ENCODE data around the gene FETUB.
A peak's percentile ranks its signal among the peaks of the same experiment; 100 is the strongest.

FETUB gene

GRCh38 chr3:186599142-186599784 is 40.9 kb upstream of the FETUB start:
- Histone ChIP-seq H3K9me3 (ENCODE audit: insufficient read depth, low read depth, low read length) (no peaks in the 10 kb centered on the region), H3K27ac (ENCODE audit: low read depth, low read length) (no peak overlapping the region), H3K23ac (ENCODE audit: low read length) (no peak overlapping the region), H3K4ac (ENCODE audit: low read depth, low read length) (no peak overlapping the region), H2BK120ac (ENCODE audit: insufficient read depth, low read length, poor library complexity) (no peak overlapping the region), H3K79me1 (ENCODE audit: low read length) (peaks cover 2% of the 10 kb centered on the region), H3K18ac (ENCODE audit: low read length) (no peak overlapping the region), H2BK12ac (ENCODE audit: low read length) (peak overlapping the region; percentile 11), H3K4me1 (ENCODE audit: control insufficient read depth in 1 of 2, insufficient read depth in 2 of 2, low read length in 2 of 2) (peaks cover 14% of the 10 kb centered on the region in 2 experiments), H4K91ac (ENCODE audit: low read depth, low read length) (no peak overlapping the region), H4K8ac (ENCODE audit: low read depth, low read length) (no peak overlapping the region), H3K27me3 (ENCODE audit: insufficient read depth, low read length) (no peaks in the 10 kb centered on the region), H3K36me3 (ENCODE audit: control insufficient read depth in 1 of 2, insufficient read depth in 2 of 2, low read length in 2 of 2) (no peaks in the 10 kb centered on the region), H3K4me3 (ENCODE audit: low read depth, low read length) (no peak overlapping the region), H3K14ac (ENCODE audit: low read length) (no peak overlapping the region), H2AFZ (ENCODE audit: insufficient read depth, low read length, poor library complexity) (no peak overlapping the region), H2AK5ac (ENCODE audit: low read length) (peak overlapping the region; percentile 42), H3K79me2 (ENCODE audit: control insufficient read depth, insufficient read depth, low read length, poor library complexity) (no peaks in the 10 kb centered on the region), H4K12ac (ENCODE audit: low read depth, low read length) (no peak overlapping the region), H3K9ac (ENCODE audit: low read length) (no peak overlapping the region), H2BK5ac (ENCODE audit: low read depth, low read length, poor library complexity) (no peak overlapping the region), H3K4me2 (ENCODE audit: low read length) (no peak overlapping the region)
- no CpG with 5 or more reads among the region's 12 CpGs for WGBS (ENCODE audit: extremely low coverage, insufficient coverage, insufficient read length)
- DNase-seq: no peak

- no CpG with 5 or more reads among the region's 2 CpGs for WGBS (ENCODE audit: extremely low coverage, insufficient coverage, insufficient read length)
- H3K4me2 ChIP-seq (ENCODE audit: low read length): no peak overlapping the region
- no peak overlapping the region for H4K8ac ChIP-seq (ENCODE audit: low read depth, low read length)
- H3K79me1 ChIP-seq (ENCODE audit: low read length): peaks cover 2% of the 10 kb centered on the region
- H3K9ac ChIP-seq (ENCODE audit: low read length): no peak overlapping the region
- H4K91ac ChIP-seq (ENCODE audit: low read depth, low read length): no peak overlapping the region
- H2BK120ac ChIP-seq (ENCODE audit: insufficient read depth, low read length, poor library complexity): no peak overlapping the region
- peaks cover 12 to 14% of the 10 kb centered on the region in 2 experiments for H3K4me1 ChIP-seq (ENCODE audit: control insufficient read depth in 1 of 2, insufficient read depth in 2 of 2, low read length in 2 of 2)
- H3K79me2 ChIP-seq (ENCODE audit: control insufficient read depth, insufficient read depth, low read length, poor library complexity): no peaks in the 10 kb centered on the region
- no peak overlapping the region for H3K23ac ChIP-seq (ENCODE audit: low read length)
- H4K12ac ChIP-seq (ENCODE audit: low read depth, low read length): no peak overlapping the region
- no peaks in the 10 kb centered on the region for H3K9me3 ChIP-seq (ENCODE audit: insufficient read depth, low read depth, low read length)
- no peak for DNase-seq
- no peak overlapping the region for H3K4me3 ChIP-seq (ENCODE audit: low read depth, low read length)
- no peaks in the 10 kb centered on the region for H3K27me3 ChIP-seq (ENCODE audit: insufficient read depth, low read length)
- H3K27ac ChIP-seq (ENCODE audit: low read depth, low read length): no peak overlapping the region
- H2BK5ac ChIP-seq (ENCODE audit: low read depth, low read length, poor library complexity): no peak overlapping the region
- peak overlapping the region; percentile 42 for H2AK5ac ChIP-seq (ENCODE audit: low read length)
- H3K14ac ChIP-seq (ENCODE audit: low read length): no peak overlapping the region
- no peak overlapping the region for H3K4ac ChIP-seq (ENCODE audit: low read depth, low read length)
- H2AFZ ChIP-seq (ENCODE audit: insufficient read depth, low read length, poor library complexity): no peak overlapping the region
- H3K18ac ChIP-seq (ENCODE audit: low read length): no peak overlapping the region
- no peaks in the 10 kb centered on the region for H3K36me3 ChIP-seq (ENCODE audit: control insufficient read depth in 1 of 2, insufficient read depth in 2 of 2, low read length in 2 of 2)
- H2BK12ac ChIP-seq (ENCODE audit: low read length): no peak overlapping the region
Measured at GRCh38 chr3:186599785-186600166, 40.4 kb upstream of the FETUB start.

DNA sequence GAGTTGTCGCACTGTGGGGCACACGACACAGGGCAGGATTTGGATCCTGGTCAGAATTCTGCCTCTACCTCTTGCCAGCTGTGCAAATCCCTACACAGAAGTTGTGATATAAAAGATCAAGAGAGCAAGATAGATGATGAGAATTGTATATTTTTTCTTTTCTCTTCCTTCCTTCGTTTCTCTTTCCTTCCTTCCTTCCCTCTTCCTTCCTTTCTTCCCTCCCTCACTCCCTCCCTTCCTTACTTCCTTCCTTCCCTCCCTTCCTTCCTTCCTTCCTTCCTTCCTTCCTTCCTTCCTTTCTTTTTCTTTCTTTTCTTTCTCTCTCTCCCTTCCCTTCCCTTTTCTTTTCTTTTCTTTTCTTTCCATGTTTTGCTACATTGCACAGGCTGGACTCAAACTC is 39.3 kb upstream of the FETUB start:
- H3K9me3 ChIP-seq (ENCODE audit: insufficient read depth, low read depth, low read length): no peaks in the 10 kb centered on the region
- no peak overlapping the region for H2AFZ ChIP-seq (ENCODE audit: insufficient read depth, low read length, poor library complexity)
- no peak overlapping the region for H4K8ac ChIP-seq (ENCODE audit: low read depth, low read length)
- H3K36me3 ChIP-seq (ENCODE audit: control insufficient read depth in 1 of 2, insufficient read depth in 2 of 2, low read length in 2 of 2): no peaks in the 10 kb centered on the region
- H3K79me2 ChIP-seq (ENCODE audit: control insufficient read depth, insufficient read depth, low read length, poor library complexity): no peaks in the 10 kb centered on the region
- no peak overlapping the region for H3K23ac ChIP-seq (ENCODE audit: low read length)
- no peak overlapping the region for H3K4me2 ChIP-seq (ENCODE audit: low read length)
- peaks cover 2% of the 10 kb centered on the region for H3K79me1 ChIP-seq (ENCODE audit: low read length)
- H3K27ac ChIP-seq (ENCODE audit: low read depth, low read length): no peak overlapping the region
- no peak overlapping the region for H4K12ac ChIP-seq (ENCODE audit: low read depth, low read length)
- no peak overlapping the region for H3K4ac ChIP-seq (ENCODE audit: low read depth, low read length)
- H2BK120ac ChIP-seq (ENCODE audit: insufficient read depth, low read length, poor library complexity): no peak overlapping the region
- DNase-seq: no peak
- no peak overlapping the region for H3K4me3 ChIP-seq (ENCODE audit: low read depth, low read length)
- H3K18ac ChIP-seq (ENCODE audit: low read length): no peak overlapping the region
- peaks cover 11 to 14% of the 10 kb centered on the region in 2 experiments for H3K4me1 ChIP-seq (ENCODE audit: control insufficient read depth in 1 of 2, insufficient read depth in 2 of 2, low read length in 2 of 2)
- no peak overlapping the region for H3K9ac ChIP-seq (ENCODE audit: low read length)
- H2AK5ac ChIP-seq (ENCODE audit: low read length): no peak overlapping the region
- H2BK5ac ChIP-seq (ENCODE audit: low read depth, low read length, poor library complexity): no peak overlapping the region
- H3K27me3 ChIP-seq (ENCODE audit: insufficient read depth, low read length): no peaks in the 10 kb centered on the region
- WGBS (ENCODE audit: extremely low coverage, insufficient coverage, insufficient read length): no CpG with 5 or more reads among the region's 3 CpGs
- no peak overlapping the region for H2BK12ac ChIP-seq (ENCODE audit: low read length)
- no peak overlapping the region for H3K14ac ChIP-seq (ENCODE audit: low read length)
- H4K91ac ChIP-seq (ENCODE audit: low read depth, low read length): no peak overlapping the region

GRCh38 chr3:186603159-186603558 is 37.0 kb upstream of the FETUB start:
- no peak overlapping the region for H2BK12ac ChIP-seq (ENCODE audit: low read length)
- no peak overlapping the region for H3K27ac ChIP-seq (ENCODE audit: low read depth, low read length)
- no peak overlapping the region for H3K23ac ChIP-seq (ENCODE audit: low read length)
- H4K8ac ChIP-seq (ENCODE audit: low read depth, low read length): no peak overlapping the region
- no peaks in the 10 kb centered on the region for H3K79me2 ChIP-seq (ENCODE audit: control insufficient read depth, insufficient read depth, low read length, poor library complexity)
- no peak overlapping the region for H3K4me3 ChIP-seq (ENCODE audit: low read depth, low read length)
- no peak overlapping the region for H2BK120ac ChIP-seq (ENCODE audit: insufficient read depth, low read length, poor library complexity)
- H2AFZ ChIP-seq (ENCODE audit: insufficient read depth, low read length, poor library complexity): no peak overlapping the region
- no peak overlapping the region for H3K9ac ChIP-seq (ENCODE audit: low read length)
- H3K4me1 ChIP-seq (ENCODE audit: control insufficient read depth in 1 of 2, insufficient read depth in 2 of 2, low read length in 2 of 2): peaks cover 4 to 7% of the 10 kb centered on the region in 2 experiments
- no peaks in the 10 kb centered on the region for H3K27me3 ChIP-seq (ENCODE audit: insufficient read depth, low read length)
- H3K18ac ChIP-seq (ENCODE audit: low read length): no peak overlapping the region
- no peak overlapping the region for H2AK5ac ChIP-seq (ENCODE audit: low read length)
- H3K14ac ChIP-seq (ENCODE audit: low read length): no peak overlapping the region
- no peak overlapping the region for H2BK5ac ChIP-seq (ENCODE audit: low read depth, low read length, poor library complexity)
- no peaks in the 10 kb centered on the region for H3K9me3 ChIP-seq (ENCODE audit: insufficient read depth, low read depth, low read length)
- no peak overlapping the region for H3K4me2 ChIP-seq (ENCODE audit: low read length)
- no CpG with 5 or more reads among the region's 7 CpGs for WGBS (ENCODE audit: extremely low coverage, insufficient coverage, insufficient read length)
- H3K79me1 ChIP-seq (ENCODE audit: low read length): no peaks in the 10 kb centered on the region
- DNase-seq: peak; percentile 18 to 70
- H4K12ac ChIP-seq (ENCODE audit: low read depth, low read length): no peak overlapping the region
- no peak overlapping the region for H4K91ac ChIP-seq (ENCODE audit: low read depth, low read length)
- no peaks in the 10 kb centered on the region for H3K36me3 ChIP-seq (ENCODE audit: control insufficient read depth in 1 of 2, insufficient read depth in 2 of 2, low read length in 2 of 2)
- no peak overlapping the region for H3K4ac ChIP-seq (ENCODE audit: low read depth, low read length)

Measured in trophoblast cell (in vitro differentiated cells and primary cell).